PFSK-1 (cell line): Measurements from ENCODE around the gene LPIN2.

Source experiments
- POLR2AphosphoS5 ChIP-seq: IDR thresholded peaks from 2 replicates; pipeline ENCODE4 v1.6.1; 2012; ENCODE audit warnings: low read depth, mild to moderate bottlenecking, control low read depth, low read length, moderate library complexity
- SIN3A ChIP-seq: IDR thresholded peaks from 2 replicates; pipeline ENCODE4 v1.6.1; 2012; ENCODE audit warnings: mild to moderate bottlenecking, low read length, moderate library complexity, borderline replicate concordance; ENCODE audit not compliant: insufficient read depth
- TF ChIP-seq, protein P1 (sequence below), 2 experiments: IDR thresholded peaks; 2 replicates each; pipeline versions ENCODE4 v1.6.1 to v1.8.0; 2011 to 2012; ENCODE audit warnings: low read depth in 2 of 2, low read length in 2 of 2, control low read depth in 1 of 2, inconsistent platforms in 1 of 2, mild to moderate bottlenecking in 1 of 2, moderate library complexity in 1 of 2; ENCODE audit not compliant: insufficient read depth in 1 of 2

DNA sequence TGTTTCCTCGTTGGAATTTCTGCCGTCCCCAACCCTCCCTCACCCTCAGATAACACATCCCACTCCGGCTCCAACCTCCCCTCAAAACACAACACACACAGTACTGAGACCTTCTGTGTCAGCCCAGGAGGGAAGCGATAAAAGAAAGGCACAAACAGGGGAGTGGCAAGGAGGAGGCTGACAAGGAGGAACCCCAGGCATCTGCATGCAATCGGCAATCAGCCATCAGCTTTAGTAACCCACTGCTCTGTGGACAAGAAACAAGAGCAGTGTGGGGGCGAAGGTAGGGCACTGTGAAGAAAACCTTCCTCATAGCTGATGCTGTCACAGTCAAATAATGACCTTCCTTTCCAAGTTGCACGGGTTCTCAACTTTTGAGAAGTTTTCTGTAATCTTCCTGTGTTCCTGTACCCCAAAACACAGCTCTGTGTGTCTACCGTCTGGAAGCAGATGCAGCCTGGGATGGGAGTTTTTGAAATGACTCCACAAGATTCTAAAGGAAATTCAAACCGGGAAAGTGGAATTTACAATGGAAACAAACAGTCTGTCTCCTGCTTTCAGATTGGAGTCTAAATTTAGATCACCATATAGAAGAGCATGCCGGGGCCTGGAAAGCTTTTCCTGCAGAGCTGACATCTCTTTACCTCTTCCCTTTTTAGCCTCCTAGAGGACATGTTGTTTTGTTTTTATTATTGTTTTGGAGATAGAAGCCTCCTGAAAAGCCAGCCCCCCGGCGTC, 16.4 kb upstream of the LPIN2 start:
- TF ChIP-seq POLR2AphosphoS5 (no peak), SIN3A (no peak)
- TF ChIP-seq, protein P1, sequence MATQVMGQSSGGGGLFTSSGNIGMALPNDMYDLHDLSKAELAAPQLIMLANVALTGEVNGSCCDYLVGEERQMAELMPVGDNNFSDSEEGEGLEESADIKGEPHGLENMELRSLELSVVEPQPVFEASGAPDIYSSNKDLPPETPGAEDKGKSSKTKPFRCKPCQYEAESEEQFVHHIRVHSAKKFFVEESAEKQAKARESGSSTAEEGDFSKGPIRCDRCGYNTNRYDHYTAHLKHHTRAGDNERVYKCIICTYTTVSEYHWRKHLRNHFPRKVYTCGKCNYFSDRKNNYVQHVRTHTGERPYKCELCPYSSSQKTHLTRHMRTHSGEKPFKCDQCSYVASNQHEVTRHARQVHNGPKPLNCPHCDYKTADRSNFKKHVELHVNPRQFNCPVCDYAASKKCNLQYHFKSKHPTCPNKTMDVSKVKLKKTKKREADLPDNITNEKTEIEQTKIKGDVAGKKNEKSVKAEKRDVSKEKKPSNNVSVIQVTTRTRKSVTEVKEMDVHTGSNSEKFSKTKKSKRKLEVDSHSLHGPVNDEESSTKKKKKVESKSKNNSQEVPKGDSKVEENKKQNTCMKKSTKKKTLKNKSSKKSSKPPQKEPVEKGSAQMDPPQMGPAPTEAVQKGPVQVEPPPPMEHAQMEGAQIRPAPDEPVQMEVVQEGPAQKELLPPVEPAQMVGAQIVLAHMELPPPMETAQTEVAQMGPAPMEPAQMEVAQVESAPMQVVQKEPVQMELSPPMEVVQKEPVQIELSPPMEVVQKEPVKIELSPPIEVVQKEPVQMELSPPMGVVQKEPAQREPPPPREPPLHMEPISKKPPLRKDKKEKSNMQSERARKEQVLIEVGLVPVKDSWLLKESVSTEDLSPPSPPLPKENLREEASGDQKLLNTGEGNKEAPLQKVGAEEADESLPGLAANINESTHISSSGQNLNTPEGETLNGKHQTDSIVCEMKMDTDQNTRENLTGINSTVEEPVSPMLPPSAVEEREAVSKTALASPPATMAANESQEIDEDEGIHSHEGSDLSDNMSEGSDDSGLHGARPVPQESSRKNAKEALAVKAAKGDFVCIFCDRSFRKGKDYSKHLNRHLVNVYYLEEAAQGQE (IDR thresholded peaks at IDR 0.05; ENCODE audit: insufficient read depth in 1 of 2, low read depth in 2 of 2, low read length in 2 of 2): no peak
